ENCODE results near the gene LEFTY2.

The LEFTY2 gene

DNA sequence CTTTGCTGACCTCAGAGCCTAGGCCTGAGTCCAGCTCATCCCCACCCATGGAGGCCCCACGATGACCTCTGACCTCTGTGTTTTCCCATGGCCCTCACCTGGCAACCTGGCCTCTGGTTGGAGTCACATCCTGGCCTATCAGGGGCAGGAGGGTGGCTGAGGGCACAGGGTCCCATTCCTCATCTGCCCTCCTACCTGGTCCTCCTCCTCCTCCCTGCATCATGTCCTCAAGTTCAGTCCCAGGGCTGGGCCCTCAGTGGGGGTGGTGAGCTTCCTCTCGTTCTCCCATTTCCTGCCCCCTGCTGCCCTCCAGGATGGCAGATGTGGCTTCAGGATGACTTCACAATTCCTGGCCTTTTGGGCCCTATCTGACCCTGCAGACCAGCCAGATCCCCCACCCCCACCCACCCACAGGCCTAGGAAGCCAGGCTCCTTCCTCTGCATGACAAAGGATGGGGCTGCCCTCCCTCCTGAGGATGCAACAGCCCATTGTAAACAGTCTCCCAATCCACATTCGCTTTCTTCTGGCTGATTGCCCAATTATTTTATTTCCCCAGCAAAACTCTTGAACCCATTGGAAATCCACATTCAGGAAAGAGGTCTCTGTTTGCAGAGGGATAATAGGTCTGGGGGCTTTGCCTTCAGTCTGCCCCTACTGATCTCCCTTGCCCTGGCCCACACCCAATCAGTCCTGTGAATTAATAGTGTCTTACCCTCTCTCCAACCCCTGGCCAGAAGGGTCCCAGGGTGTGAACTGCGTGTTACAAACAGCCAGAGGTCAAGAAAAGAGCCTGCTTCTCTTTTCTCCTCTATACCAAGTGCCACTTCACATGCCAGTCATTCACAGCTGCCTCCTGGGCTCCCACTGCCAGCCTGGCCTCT is 41.7 kb downstream of the LEFTY2 start:
- DNase-seq: no peak

- no peak for DNase-seq
These were observed 43.2 kb downstream of the LEFTY2 start for GRCh38 chr1:225897595-225898514.

- no peak for DNase-seq
These were observed 44.0 kb downstream of the LEFTY2 start for GRCh38 chr1:225896937-225897549.

GRCh38 chr1:225896494-225896893 is 44.5 kb downstream of the LEFTY2 start:
- no peak for DNase-seq

GRCh38 chr1:225892307-225892706 is 48.7 kb downstream of the LEFTY2 start:
- no peak for DNase-seq

GRCh38 chr1:225891229-225891972 is 49.6 kb downstream of the LEFTY2 start:
- DNase-seq: no peak

GRCh38 chr1:225890346-225891228 is 50.4 kb downstream of the LEFTY2 start:
- DNase-seq: no peak

- DNase-seq: no peak
These were observed 51.3 kb downstream of the LEFTY2 start for GRCh38 chr1:225889743-225890142.

- DNase-seq: peak; percentile 30
These were observed 52.0 kb downstream of the LEFTY2 start, which contains the start of gene LEFTY1 for GRCh38 chr1:225888898-225889601. Gene LEFTY1 (minus strand): TSS chr1:225889146. CDS start chr1:225889066, 80 bp downstream.

GRCh38 chr1:225888289-225888897 is 52.6 kb downstream of the LEFTY2 start:
- DNase-seq: peak; percentile 28

- DNase-seq: peak; percentile 34
These were observed 53.3 kb downstream of the LEFTY2 start for GRCh38 chr1:225887554-225888288.

DNA sequence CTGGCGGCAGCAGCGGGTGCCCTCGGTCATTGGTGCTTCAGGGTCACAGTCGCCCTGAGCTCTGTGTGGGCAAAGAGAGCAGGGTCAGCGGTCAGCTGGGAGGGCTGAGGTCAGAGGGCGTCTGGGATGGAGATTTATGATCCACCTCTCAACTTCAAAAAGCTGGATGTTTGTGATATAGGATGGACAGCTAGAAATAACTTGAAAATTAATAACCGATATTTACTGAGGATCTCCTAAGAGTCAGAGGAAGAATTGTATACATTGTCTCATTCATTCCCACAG is 54.0 kb downstream of the LEFTY2 start:
- no peak for DNase-seq

Data from retina (tissue), 1 donor.